Coronary artery (tissue), 2 donors: ENCODE data around the gene HCFC1.

Source experiments
- DNase-seq: peaks from one replicate; pipeline ENCODE4 v3.0.0-alpha.2; 2017; ENCODE audit warnings: low spot score
- H3K27ac ChIP-seq, 2 donors: fragments of 200-600 bp; sonication (generic); one replicate each; pipeline ENCODE4 v1.5.1; 2016 to 2019
- H3K4me3 ChIP-seq: fragments of 200-600 bp; sonication (generic); 2 replicates; pipeline ENCODE4 v1.5.1; 2016; ENCODE audit warnings: mild to moderate bottlenecking, moderate library complexity
- TF ChIP-seq, protein P1 (sequence below): fragments of 200-600 bp; sonication (generic); IDR thresholded peaks from one replicate; pipeline ENCODE4 v1.5.1; 2019; ENCODE audit warnings: antibody characterized with exemption

HCFC1 gene

GRCh38 chrX:153992180-153992579 is 20.6 kb upstream of the HCFC1 start:
- TF ChIP-seq, protein P1, sequence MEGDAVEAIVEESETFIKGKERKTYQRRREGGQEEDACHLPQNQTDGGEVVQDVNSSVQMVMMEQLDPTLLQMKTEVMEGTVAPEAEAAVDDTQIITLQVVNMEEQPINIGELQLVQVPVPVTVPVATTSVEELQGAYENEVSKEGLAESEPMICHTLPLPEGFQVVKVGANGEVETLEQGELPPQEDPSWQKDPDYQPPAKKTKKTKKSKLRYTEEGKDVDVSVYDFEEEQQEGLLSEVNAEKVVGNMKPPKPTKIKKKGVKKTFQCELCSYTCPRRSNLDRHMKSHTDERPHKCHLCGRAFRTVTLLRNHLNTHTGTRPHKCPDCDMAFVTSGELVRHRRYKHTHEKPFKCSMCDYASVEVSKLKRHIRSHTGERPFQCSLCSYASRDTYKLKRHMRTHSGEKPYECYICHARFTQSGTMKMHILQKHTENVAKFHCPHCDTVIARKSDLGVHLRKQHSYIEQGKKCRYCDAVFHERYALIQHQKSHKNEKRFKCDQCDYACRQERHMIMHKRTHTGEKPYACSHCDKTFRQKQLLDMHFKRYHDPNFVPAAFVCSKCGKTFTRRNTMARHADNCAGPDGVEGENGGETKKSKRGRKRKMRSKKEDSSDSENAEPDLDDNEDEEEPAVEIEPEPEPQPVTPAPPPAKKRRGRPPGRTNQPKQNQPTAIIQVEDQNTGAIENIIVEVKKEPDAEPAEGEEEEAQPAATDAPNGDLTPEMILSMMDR, result no peak
- Histone ChIP-seq H3K4me3 (no peak overlapping the region), H3K27ac (no peak overlapping the region)
- no peak for DNase-seq

- Histone ChIP-seq H3K4me3 (no peak overlapping the region), H3K27ac (no peak overlapping the region)
- DNase-seq, result no peak
- TF ChIP-seq, protein P1, result no peak
Measured at GRCh38 chrX:153991013-153991580, 19.5 kb upstream of the HCFC1 start.

GRCh38 chrX:153989973-153990655 is 18.5 kb upstream of the HCFC1 start:
- no peak overlapping the region for H3K27ac ChIP-seq
- DNase-seq, result no peak
- H3K4me3 ChIP-seq, result no peak overlapping the region
- TF ChIP-seq, protein P1, result no peak

DNA sequence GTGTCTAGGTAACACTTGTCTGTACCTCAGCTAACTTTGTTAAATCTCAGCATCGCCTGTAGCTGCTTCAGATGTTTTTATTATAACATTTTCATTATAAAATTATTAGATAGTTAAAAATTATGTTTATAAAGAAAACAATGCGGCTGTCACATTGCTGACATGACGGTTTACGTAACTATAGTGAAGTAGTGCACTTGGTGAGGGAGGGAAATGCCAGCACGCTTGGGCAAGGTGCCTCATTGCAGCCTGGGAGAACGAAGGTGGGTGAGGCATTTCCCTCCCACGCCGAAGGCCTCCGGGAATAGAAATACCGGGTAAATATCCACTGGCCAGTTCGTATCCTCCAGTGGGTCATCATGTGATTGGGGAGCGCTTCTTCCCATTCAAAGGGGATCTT is 16.9 kb upstream of the HCFC1 start:
- no peak for DNase-seq
- Histone ChIP-seq H3K27ac (no peak overlapping the region), H3K4me3 (no peak overlapping the region)
- TF ChIP-seq, protein P1, result no peak

- Histone ChIP-seq H3K4me3 (no peak overlapping the region), H3K27ac (no peak overlapping the region)
- TF ChIP-seq, protein P1, result no peak
- no peak for DNase-seq
Measured at GRCh38 chrX:153984351-153985178, 12.9 kb upstream of the HCFC1 start.

GRCh38 chrX:153983321-153983801 is 11.7 kb upstream of the HCFC1 start:
- H3K27ac ChIP-seq, result no peak overlapping the region

More at GRCh38 chrX:153983321-153983801, 11.7 kb upstream of the HCFC1 start:
- no peak overlapping the region for H3K4me3 ChIP-seq
- TF ChIP-seq, protein P1, result no peak
- no peak for DNase-seq
